Measurements from ENCODE around the gene DDX5.

Gene DDX5

DNA sequence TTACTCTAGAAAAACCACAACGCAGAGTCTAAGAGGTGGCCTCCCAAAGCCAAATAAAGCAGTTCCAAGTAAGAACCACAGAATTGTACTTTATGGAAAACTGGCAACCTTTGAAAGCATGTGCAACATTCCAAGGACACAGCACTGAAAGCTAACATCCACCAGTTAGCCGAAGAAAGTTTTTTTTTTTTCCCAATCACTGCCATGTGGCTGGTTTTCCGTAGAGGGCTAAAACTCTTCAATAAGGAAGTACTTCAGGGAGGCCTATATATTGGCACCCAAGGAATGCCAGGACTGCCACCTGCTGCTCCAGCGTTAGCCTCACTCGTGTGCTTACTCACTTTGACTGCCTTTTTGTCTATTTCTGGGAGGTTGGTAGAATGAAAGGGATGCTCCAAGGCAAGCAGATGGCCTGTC is 25.9 kb upstream of the DDX5 start:
- Histone ChIP-seq H3K4me2 (ENCODE audit: low read length) (no peak overlapping the region), H3K4me3 (ENCODE audit: low read depth, low read length) (no peak overlapping the region), H3K27me3 (ENCODE audit: control insufficient read depth, insufficient read depth, low read length) (no peaks in the 10 kb centered on the region), H3K9me3 (ENCODE audit: control insufficient read depth, low read length) (no peaks in the 10 kb centered on the region), H3K79me2 (no peaks in the 10 kb centered on the region), H3K27ac (no peak overlapping the region), H2AFZ (no peak overlapping the region), H3K4me1 (no peaks in the 10 kb centered on the region), H3K9ac (no peak overlapping the region), H3K36me3 (ENCODE audit: control insufficient read depth, insufficient read depth, low read length) (no peaks in the 10 kb centered on the region)
- TF ChIP-seq, protein P1, sequence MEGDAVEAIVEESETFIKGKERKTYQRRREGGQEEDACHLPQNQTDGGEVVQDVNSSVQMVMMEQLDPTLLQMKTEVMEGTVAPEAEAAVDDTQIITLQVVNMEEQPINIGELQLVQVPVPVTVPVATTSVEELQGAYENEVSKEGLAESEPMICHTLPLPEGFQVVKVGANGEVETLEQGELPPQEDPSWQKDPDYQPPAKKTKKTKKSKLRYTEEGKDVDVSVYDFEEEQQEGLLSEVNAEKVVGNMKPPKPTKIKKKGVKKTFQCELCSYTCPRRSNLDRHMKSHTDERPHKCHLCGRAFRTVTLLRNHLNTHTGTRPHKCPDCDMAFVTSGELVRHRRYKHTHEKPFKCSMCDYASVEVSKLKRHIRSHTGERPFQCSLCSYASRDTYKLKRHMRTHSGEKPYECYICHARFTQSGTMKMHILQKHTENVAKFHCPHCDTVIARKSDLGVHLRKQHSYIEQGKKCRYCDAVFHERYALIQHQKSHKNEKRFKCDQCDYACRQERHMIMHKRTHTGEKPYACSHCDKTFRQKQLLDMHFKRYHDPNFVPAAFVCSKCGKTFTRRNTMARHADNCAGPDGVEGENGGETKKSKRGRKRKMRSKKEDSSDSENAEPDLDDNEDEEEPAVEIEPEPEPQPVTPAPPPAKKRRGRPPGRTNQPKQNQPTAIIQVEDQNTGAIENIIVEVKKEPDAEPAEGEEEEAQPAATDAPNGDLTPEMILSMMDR (IDR thresholded peaks at IDR 0.05) = no peak

DNA sequence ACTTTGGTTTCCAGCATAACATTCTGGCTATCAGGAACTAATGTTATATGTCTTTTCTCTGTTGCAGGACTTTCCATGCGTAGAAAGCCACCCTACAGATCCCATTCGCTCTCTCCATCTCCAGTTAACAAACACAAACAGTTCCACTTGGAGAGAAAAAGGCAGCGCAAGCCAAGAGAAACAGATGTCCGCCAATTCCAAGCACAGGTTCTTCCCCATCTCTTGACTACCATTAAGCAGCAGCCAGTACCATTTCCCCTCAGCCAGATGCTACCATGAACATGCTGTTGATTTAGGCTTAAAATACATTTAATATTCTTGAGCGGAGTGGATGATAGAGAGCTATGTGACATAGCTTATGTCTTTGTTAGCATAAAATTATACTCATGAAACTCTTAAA is 23.1 kb upstream of the DDX5 start:
- no peak overlapping the region for H3K27ac ChIP-seq
- no peaks in the 10 kb centered on the region for H3K4me1 ChIP-seq
- H3K36me3 ChIP-seq (ENCODE audit: control insufficient read depth, insufficient read depth, low read length) = no peaks in the 10 kb centered on the region
- no peak overlapping the region for H3K9ac ChIP-seq
- no peak overlapping the region for H3K4me3 ChIP-seq (ENCODE audit: low read depth, low read length)
- H3K27me3 ChIP-seq (ENCODE audit: control insufficient read depth, insufficient read depth, low read length) = no peaks in the 10 kb centered on the region
- H3K4me2 ChIP-seq (ENCODE audit: low read length) = no peak overlapping the region
- peaks cover 3% of the 10 kb centered on the region for H3K79me2 ChIP-seq
- H3K9me3 ChIP-seq (ENCODE audit: control insufficient read depth, low read length) = no peaks in the 10 kb centered on the region
- TF ChIP-seq, protein P1 (IDR thresholded peaks at IDR 0.05) = no peak
- no peak overlapping the region for H2AFZ ChIP-seq

- TF ChIP-seq, protein P1 (IDR thresholded peaks at IDR 0.05) = no peak
- Histone ChIP-seq H3K27ac (no peak overlapping the region), H2AFZ (no peak overlapping the region), H3K9me3 (ENCODE audit: control insufficient read depth, low read length) (no peaks in the 10 kb centered on the region), H3K27me3 (ENCODE audit: control insufficient read depth, insufficient read depth, low read length) (no peaks in the 10 kb centered on the region), H3K4me1 (no peaks in the 10 kb centered on the region), H3K36me3 (ENCODE audit: control insufficient read depth, insufficient read depth, low read length) (no peaks in the 10 kb centered on the region), H3K79me2 (peaks cover 5% of the 10 kb centered on the region), H3K9ac (no peak overlapping the region), H3K4me3 (ENCODE audit: low read depth, low read length) (no peak overlapping the region), H3K4me2 (ENCODE audit: low read length) (no peak overlapping the region)
These were observed 21.8 kb upstream of the DDX5 start for GRCh38 chr17:64527914-64528313.

GRCh38 chr17:64520359-64520758 is 14.3 kb upstream of the DDX5 start:
- no peak overlapping the region for H3K27ac ChIP-seq
- no peak overlapping the region for H2AFZ ChIP-seq
- no peak overlapping the region for H3K9ac ChIP-seq
- H3K27me3 ChIP-seq (ENCODE audit: control insufficient read depth, insufficient read depth, low read length) = no peaks in the 10 kb centered on the region
- peaks cover 23% of the 10 kb centered on the region for H3K79me2 ChIP-seq
- H3K4me1 ChIP-seq = no peaks in the 10 kb centered on the region
- H3K36me3 ChIP-seq (ENCODE audit: control insufficient read depth, insufficient read depth, low read length) = no peaks in the 10 kb centered on the region
- H3K4me2 ChIP-seq (ENCODE audit: low read length) = no peak overlapping the region
- TF ChIP-seq, protein P1 (IDR thresholded peaks at IDR 0.05) = no peak
- no peak overlapping the region for H3K4me3 ChIP-seq (ENCODE audit: low read depth, low read length)
- H3K9me3 ChIP-seq (ENCODE audit: control insufficient read depth, low read length) = no peaks in the 10 kb centered on the region

GRCh38 chr17:64519601-64520000 is 13.5 kb upstream of the DDX5 start:
- Histone ChIP-seq H3K4me3 (ENCODE audit: low read depth, low read length) (no peak overlapping the region), H3K79me2 (peaks cover 21% of the 10 kb centered on the region), H3K36me3 (ENCODE audit: control insufficient read depth, insufficient read depth, low read length) (no peaks in the 10 kb centered on the region), H3K9me3 (ENCODE audit: control insufficient read depth, low read length) (no peaks in the 10 kb centered on the region), H3K9ac (no peak overlapping the region), H3K4me2 (ENCODE audit: low read length) (no peak overlapping the region), H3K27me3 (ENCODE audit: control insufficient read depth, insufficient read depth, low read length) (no peaks in the 10 kb centered on the region), H3K27ac (no peak overlapping the region), H2AFZ (no peak overlapping the region), H3K4me1 (no peaks in the 10 kb centered on the region)
- TF ChIP-seq, protein P1 (IDR thresholded peaks at IDR 0.05) = no peak
